Measurements from ENCODE around the gene MEPCE.
A peak's percentile ranks its signal among the peaks of the same experiment; 100 is the strongest.

MEPCE gene

GRCh38 chr7:100465299-100465698 is 35.7 kb downstream of the MEPCE start:
- peak; percentile 31 for DNase-seq

- peak; percentile 73 for DNase-seq
Measured at GRCh38 chr7:100465702-100466311, 36.2 kb downstream of the MEPCE start.

- DNase-seq = no peak
Measured at GRCh38 chr7:100466653-100467605, 37.3 kb downstream of the MEPCE start.

- DNase-seq = no peak
Measured at GRCh38 chr7:100467638-100468373, 38.2 kb downstream of the MEPCE start.

- DNase-seq = peak; percentile 62
Measured at GRCh38 chr7:100469227-100470044, 39.8 kb downstream of the MEPCE start.

- no peak for DNase-seq
Measured at GRCh38 chr7:100471021-100471420, 41.4 kb downstream of the MEPCE start.

GRCh38 chr7:100472121-100472851 is 42.7 kb downstream of the MEPCE start:
- DNase-seq = no peak

GRCh38 chr7:100472854-100473499 is 43.3 kb downstream of the MEPCE start:
- peak; percentile 71 for DNase-seq

- no peak for DNase-seq
Measured at GRCh38 chr7:100475549-100475948, 45.9 kb downstream of the MEPCE start.

GRCh38 chr7:100476101-100476780 is 46.6 kb downstream of the MEPCE start:
- no peak for DNase-seq

GRCh38 chr7:100476903-100477870 is 47.6 kb downstream of the MEPCE start:
- DNase-seq = no peak

- DNase-seq = no peak
Measured at GRCh38 chr7:100477871-100478267, 48.2 kb downstream of the MEPCE start.

- DNase-seq = peak; percentile 94
Measured at GRCh38 chr7:100478958-100479660, 49.5 kb downstream of the MEPCE start, which contains the start of gene TSC22D4. TSC22D4 (minus strand) TSS chr7:100479214; CDS start chr7:100478038, 1,176 bp downstream.

- DNase-seq = no peak
Measured at GRCh38 chr7:100481466-100481865, 51.8 kb downstream of the MEPCE start.

GRCh38 chr7:100482728-100483089 is 53.1 kb downstream of the MEPCE start:
- no peak for DNase-seq

- peak; percentile 59 for DNase-seq
Measured at GRCh38 chr7:100483090-100483721, 53.6 kb downstream of the MEPCE start.

Data from fibroblast of skin of right biceps (primary cell).